Transverse colon (tissue), 4 donors: Measurements from ENCODE around the gene ACTR3.

Experiments
- POLR2A ChIP-seq: fragments of 450-650 bp; IDR thresholded peaks from one replicate; pipeline ENCODE4 v1.6.1; 2016; ENCODE audit warnings: antibody characterized with exemption, mild to moderate bottlenecking, moderate library complexity
- POLR2AphosphoS5 ChIP-seq, 3 donors: sonication (generic); formaldehyde crosslinking; IDR thresholded peaks; one replicate each; pipeline ENCODE4 v1.6.1; 2016; ENCODE audit warnings: antibody characterized with exemption in 3 of 3
- TF ChIP-seq, protein P1 (sequence below), 5 experiments: fragments of 200-600 bp in 3 of 5; fragments of 450-650 bp in 2 of 5; sonication (generic) in 3 of 5; IDR thresholded peaks; 1 replicate in 2 of 5; 2 replicates in 3 of 5; pipeline ENCODE4 v1.5.1; 2016 to 2017; ENCODE audit warnings: antibody characterized with exemption in 5 of 5, inconsistent platforms in 3 of 5, mild to moderate bottlenecking in 2 of 5, moderate library complexity in 1 of 5

DNA sequence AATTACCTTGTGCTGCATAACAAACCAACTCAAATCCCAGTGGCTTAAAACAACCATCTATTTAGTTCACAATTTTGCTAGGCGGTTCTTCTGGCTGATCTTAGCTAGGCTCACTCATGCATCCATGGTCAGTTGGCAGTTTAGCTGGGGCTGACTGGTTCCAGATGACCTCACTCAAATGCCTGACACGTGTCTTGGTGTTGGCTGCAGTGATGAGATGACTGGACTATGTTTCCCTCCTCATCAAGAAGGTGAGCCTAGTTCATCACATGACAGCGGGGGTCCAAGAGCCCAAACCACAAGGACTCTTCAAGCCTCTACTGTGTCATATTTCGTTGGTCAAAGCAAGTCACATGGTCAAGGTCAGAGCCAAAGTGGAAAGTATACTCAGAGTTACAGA is 42.7 kb upstream of the ACTR3 start:
- TF ChIP-seq, protein P1, sequence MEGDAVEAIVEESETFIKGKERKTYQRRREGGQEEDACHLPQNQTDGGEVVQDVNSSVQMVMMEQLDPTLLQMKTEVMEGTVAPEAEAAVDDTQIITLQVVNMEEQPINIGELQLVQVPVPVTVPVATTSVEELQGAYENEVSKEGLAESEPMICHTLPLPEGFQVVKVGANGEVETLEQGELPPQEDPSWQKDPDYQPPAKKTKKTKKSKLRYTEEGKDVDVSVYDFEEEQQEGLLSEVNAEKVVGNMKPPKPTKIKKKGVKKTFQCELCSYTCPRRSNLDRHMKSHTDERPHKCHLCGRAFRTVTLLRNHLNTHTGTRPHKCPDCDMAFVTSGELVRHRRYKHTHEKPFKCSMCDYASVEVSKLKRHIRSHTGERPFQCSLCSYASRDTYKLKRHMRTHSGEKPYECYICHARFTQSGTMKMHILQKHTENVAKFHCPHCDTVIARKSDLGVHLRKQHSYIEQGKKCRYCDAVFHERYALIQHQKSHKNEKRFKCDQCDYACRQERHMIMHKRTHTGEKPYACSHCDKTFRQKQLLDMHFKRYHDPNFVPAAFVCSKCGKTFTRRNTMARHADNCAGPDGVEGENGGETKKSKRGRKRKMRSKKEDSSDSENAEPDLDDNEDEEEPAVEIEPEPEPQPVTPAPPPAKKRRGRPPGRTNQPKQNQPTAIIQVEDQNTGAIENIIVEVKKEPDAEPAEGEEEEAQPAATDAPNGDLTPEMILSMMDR (IDR thresholded peaks at IDR 0.05) = no peak
- TF ChIP-seq POLR2AphosphoS5 (IDR thresholded peaks at IDR 0.05) (no peak), POLR2A (no peak)
